ENCODE data around the gene LIPT2. TPM values are rescaled to one million over a fixed set of nuclear protein-coding genes. Genes with fewer than 3 reads are reported as not detected.
A peak's percentile ranks its signal among the peaks of the same experiment; 100 is the strongest.

LIPT2 gene
- total RNA-seq, 1 experiment from 2014 or later: 14.4 TPM

DNA sequence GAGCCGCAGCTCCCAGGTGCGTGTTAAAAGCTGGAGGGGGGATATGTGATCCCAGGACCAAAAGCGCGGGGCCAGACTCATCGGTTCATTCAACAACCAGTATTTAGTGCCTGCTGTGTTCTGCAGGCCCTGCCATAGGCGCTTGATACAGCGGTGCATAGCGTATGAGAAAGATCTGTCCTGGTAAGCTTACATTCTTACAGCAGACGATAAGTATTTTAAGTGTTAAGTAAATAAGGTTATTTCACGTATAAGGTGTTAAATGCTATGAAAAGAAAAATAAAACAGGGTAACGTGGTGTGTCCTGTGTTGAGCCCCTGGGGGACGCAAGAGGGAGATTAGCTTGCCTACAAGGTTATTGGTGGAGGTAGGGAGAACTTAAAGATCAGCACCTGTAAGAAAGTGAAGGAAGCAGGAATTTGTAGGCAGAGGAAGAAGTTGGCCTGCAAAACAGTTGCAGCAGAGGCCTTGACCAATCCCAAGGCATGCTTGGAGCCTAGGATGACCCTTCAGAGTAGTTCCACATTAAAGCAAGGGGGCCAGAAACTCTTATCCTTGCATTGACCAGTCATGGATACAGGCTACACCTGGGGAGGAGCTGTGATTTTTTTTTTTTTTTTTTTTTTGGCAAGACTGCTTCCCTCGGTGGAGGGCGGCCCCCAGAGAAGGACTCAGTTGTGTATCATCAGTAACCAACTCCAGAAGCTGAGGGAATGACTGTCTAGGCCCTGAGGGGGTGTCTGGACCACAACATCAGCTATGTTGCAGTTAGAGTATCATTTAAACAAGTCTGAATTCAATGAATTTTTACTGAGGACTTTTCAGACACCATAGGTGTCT is 487 bp upstream of the LIPT2 start:
- BruUV-seq (replicated peaks): TSS peak; percentile 67
- intact Hi-C loops (cut with micrococcal nuclease; ENCODE audit: unreplicated experiment): loop anchor here (1.0 to 5.0 kb wide), 5 partner anchors 29 to 99 kb away; partner anchors contain the start of gene PGM2L1

DNA sequence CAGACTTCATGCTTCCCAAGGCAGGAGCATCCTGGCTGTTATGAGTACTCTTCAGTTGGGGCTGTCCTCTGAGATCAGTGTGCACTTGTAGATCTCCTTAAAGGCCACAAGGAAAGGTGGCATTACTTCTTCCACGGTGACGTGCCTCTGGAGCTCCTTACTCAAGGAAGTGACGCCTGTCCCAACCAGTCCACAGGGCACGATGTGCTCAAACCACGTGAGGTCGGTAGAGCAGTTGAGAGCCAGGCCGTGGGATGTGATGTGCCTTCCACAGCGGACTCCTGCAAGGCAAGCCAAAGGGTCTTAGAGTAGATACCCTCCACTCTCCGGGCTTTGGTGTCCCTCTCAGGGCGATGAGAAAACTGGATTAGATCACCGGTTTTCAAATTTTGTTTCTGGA is 1.4 kb downstream of the LIPT2 start:
- Mint-ChIP-seq H3K36me3 (ENCODE audit: insufficient read depth, unreplicated experiment) (peaks cover 16% of the 10 kb centered on the region), H3K27me3 (ENCODE audit: insufficient read depth, unreplicated experiment) (no peaks in the 10 kb centered on the region), H3K27ac (ENCODE audit: unreplicated experiment) (peak overlapping the region; percentile 82), H3K4me1 (ENCODE audit: low read depth, unreplicated experiment) (peaks cover 10% of the 10 kb centered on the region), H3K4me3 (ENCODE audit: unreplicated experiment) (peak overlapping the region; percentile 76), H3K9me3 (ENCODE audit: unreplicated experiment) (peaks cover 8% of the 10 kb centered on the region)
- no TSS peak for BruUV-seq (replicated peaks)
- ChIA-PET POLR2A (interaction anchor here (0.6 to 2.5 kb wide), 8 partner anchors 18 to 771 kb away, joined by 3 to 23 read pairs (median 6); partner anchors contain the start of genes KCNE3 and PGM2L1), CTCF (interaction anchor here (0.7 to 3.6 kb wide), 4 partner anchors 39 to 358 kb away, joined by 3 to 43 read pairs (median 32); no protein-coding TSS in a partner anchor)
- no peak for DNase-seq
- peak overlapping the region; percentile 17 for H3K4me3 ChIP-seq (ENCODE audit: low read depth, low read length)
- 0 out of 2 replicates have a peak, but pooled peaks cover 2% of the 10 kb centered on the region for H3K9me3 ChIP-seq
- H3K27me3 ChIP-seq (replicated peaks; ENCODE audit: control insufficient read depth, insufficient read depth, low read length): no peaks in the 10 kb centered on the region
- peaks cover 7% of the 10 kb centered on the region for H3K4me1 ChIP-seq
- H3K36me3 ChIP-seq (ENCODE audit: control insufficient read depth, insufficient read depth, low read length): no peaks in the 10 kb centered on the region
- intact Hi-C loops (cut with micrococcal nuclease; ENCODE audit: unreplicated experiment): loop anchor here (5.0 kb wide), 1 partner anchor 95 kb away; the partner anchor contains the start of gene PGM2L1
- no peak for TF ChIP-seq CTCF (IDR thresholded peaks at IDR 0.05; ENCODE audit: insufficient read depth in 1 of 2, low read depth in 1 of 2, low read length in 1 of 2, severe bottlenecking in 1 of 2, unreplicated experiment in 1 of 2)

More for the DNA sequence above, 487 bp upstream of the LIPT2 start:
- peaks cover 8% of the 10 kb centered on the region; the same call in 1 of the 2 replicates for H3K9me3 ChIP-seq
- Mint-ChIP-seq H3K4me3 (ENCODE audit: unreplicated experiment) (peak overlapping the region; percentile 76), H3K36me3 (ENCODE audit: insufficient read depth, unreplicated experiment) (peaks cover 16% of the 10 kb centered on the region), H3K27ac (ENCODE audit: unreplicated experiment) (peak overlapping the region; percentile 66), H3K9me3 (ENCODE audit: unreplicated experiment) (peaks cover 17% of the 10 kb centered on the region), H3K27me3 (ENCODE audit: insufficient read depth, unreplicated experiment) (no peaks in the 10 kb centered on the region), H3K4me1 (ENCODE audit: low read depth, unreplicated experiment) (peaks cover 10% of the 10 kb centered on the region)
- TF ChIP-seq CTCF (IDR thresholded peaks at IDR 0.05; ENCODE audit: insufficient read depth in 1 of 2, low read depth in 1 of 2, low read length in 1 of 2, severe bottlenecking in 1 of 2, unreplicated experiment in 1 of 2): peak; percentile 3 to 17
- ChIA-PET CTCF (interaction anchor here (0.6 to 3.6 kb wide), 15 partner anchors 27 to 210 kb away, joined by 3 to 43 read pairs (median 5); no protein-coding TSS in a partner anchor), POLR2A (interaction anchor here (0.7 to 2.5 kb wide), 20 partner anchors 15 to 512 kb away, joined by 3 to 23 read pairs (median 6); partner anchors contain the start of genes C2CD3, KCNE3, PGM2L1 and POLD3)
- DNase-seq: peak in 1 of 2 experiments; percentile 43
- no peaks in the 10 kb centered on the region for H3K36me3 ChIP-seq (ENCODE audit: control insufficient read depth, insufficient read depth, low read length)
- H3K27me3 ChIP-seq (replicated peaks; ENCODE audit: control insufficient read depth, insufficient read depth, low read length): no peaks in the 10 kb centered on the region
- peak overlapping the region; percentile 88 for H3K4me3 ChIP-seq (ENCODE audit: low read depth, low read length)
- H3K4me1 ChIP-seq: peaks cover 7% of the 10 kb centered on the region

GRCh38 chr11:74490941-74491340 is 2.6 kb downstream of the LIPT2 start:
- no peaks in the 10 kb centered on the region for H3K9me3 ChIP-seq
- peaks cover 10% of the 10 kb centered on the region for H3K4me1 Mint-ChIP-seq (ENCODE audit: low read depth, unreplicated experiment)
- intact Hi-C loops (cut with micrococcal nuclease; ENCODE audit: unreplicated experiment): loop anchor here (5.0 kb wide), 1 partner anchor 94 kb away; the partner anchor contains the start of gene PGM2L1
- no peak overlapping the region for H3K4me3 Mint-ChIP-seq (ENCODE audit: unreplicated experiment)
- ChIA-PET POLR2A (no interaction called here), CTCF (interaction anchor here (3.1 to 3.6 kb wide), 2 partner anchors 38 to 81 kb away, joined by 30 to 43 read pairs; no protein-coding TSS in a partner anchor)
- DNase-seq: no peak
- BruUV-seq (replicated peaks): no TSS peak
- no peak for TF ChIP-seq CTCF (IDR thresholded peaks at IDR 0.05; ENCODE audit: insufficient read depth in 1 of 2, low read depth in 1 of 2, low read length in 1 of 2, severe bottlenecking in 1 of 2, unreplicated experiment in 1 of 2)
- H3K4me1 ChIP-seq: peaks cover 7% of the 10 kb centered on the region
- no peaks in the 10 kb centered on the region for H3K27me3 Mint-ChIP-seq (ENCODE audit: insufficient read depth, unreplicated experiment)
- H3K36me3 Mint-ChIP-seq (ENCODE audit: insufficient read depth, unreplicated experiment): peaks cover 16% of the 10 kb centered on the region
- no peak overlapping the region for H3K4me3 ChIP-seq (ENCODE audit: low read depth, low read length)
- H3K27me3 ChIP-seq (replicated peaks; ENCODE audit: control insufficient read depth, insufficient read depth, low read length): no peaks in the 10 kb centered on the region
- H3K36me3 ChIP-seq (ENCODE audit: control insufficient read depth, insufficient read depth, low read length): no peaks in the 10 kb centered on the region
- no peaks in the 10 kb centered on the region for H3K9me3 Mint-ChIP-seq (ENCODE audit: unreplicated experiment)
- no peak overlapping the region for H3K27ac Mint-ChIP-seq (ENCODE audit: unreplicated experiment)
